Measurements from ENCODE around the gene CARD11. TPM values are rescaled to one million over a fixed set of nuclear protein-coding genes. Genes with fewer than 3 reads are reported as not detected.

The CARD11 gene
- total RNA-seq, 1 donor from 2014 or later: 5.8 TPM

DNA sequence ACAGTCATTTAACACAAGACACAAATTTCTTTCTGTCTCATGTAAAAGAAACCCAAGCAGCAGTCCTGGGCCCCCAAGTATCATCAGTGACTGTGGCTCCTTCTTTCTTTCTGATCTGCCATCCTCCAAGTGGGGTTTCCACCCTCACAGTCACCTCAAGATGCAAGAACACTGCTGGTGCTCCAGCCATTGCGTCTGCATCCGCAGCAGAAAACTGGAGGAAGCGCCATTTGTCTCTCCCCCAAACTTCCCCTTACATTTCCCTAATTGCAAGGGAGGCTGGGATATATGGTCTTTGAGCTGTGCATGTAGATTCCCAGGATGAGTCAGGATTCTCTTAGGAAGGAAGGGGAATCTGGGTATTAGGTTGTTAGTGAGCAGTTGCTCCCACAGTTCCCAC lies 138.6 kb downstream of the CARD11 start:
- Histone ChIP-seq H3K4me3 (no peak overlapping the region), H3K27me3 (peaks cover 4% of the 10 kb centered on the region), H3K27ac (no peak overlapping the region), H3K4me1 (no peaks in the 10 kb centered on the region), H3K9me3 (no peaks in the 10 kb centered on the region), H3K36me3 (no peaks in the 10 kb centered on the region)
- intact Hi-C loops (cut with DNase I): no loop called here
- TF ChIP-seq, protein P1, sequence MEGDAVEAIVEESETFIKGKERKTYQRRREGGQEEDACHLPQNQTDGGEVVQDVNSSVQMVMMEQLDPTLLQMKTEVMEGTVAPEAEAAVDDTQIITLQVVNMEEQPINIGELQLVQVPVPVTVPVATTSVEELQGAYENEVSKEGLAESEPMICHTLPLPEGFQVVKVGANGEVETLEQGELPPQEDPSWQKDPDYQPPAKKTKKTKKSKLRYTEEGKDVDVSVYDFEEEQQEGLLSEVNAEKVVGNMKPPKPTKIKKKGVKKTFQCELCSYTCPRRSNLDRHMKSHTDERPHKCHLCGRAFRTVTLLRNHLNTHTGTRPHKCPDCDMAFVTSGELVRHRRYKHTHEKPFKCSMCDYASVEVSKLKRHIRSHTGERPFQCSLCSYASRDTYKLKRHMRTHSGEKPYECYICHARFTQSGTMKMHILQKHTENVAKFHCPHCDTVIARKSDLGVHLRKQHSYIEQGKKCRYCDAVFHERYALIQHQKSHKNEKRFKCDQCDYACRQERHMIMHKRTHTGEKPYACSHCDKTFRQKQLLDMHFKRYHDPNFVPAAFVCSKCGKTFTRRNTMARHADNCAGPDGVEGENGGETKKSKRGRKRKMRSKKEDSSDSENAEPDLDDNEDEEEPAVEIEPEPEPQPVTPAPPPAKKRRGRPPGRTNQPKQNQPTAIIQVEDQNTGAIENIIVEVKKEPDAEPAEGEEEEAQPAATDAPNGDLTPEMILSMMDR (IDR thresholded peaks at IDR 0.05): no peak
- DNase-seq: no peak
- ATAC-seq: no peak

DNA sequence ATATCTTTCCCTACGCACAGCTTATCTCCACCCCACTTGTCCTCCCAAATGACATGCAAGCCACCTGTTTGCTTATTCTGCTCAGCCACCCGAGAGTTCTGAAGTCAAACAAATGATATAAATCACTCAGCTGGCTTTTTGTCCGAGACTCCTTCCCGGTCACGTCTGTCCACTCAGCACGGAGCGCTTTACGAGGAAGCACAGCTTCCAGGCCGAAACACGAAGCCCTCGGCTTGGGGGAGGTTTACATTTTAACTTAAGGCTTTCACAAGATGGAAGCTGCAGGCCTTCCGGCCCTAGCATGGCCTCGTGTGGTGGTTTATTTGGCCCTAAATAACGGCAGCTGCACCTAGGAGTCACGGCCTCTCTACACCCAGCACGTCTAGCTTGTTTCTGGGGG lies 139.5 kb downstream of the CARD11 start:
- H3K9me3 ChIP-seq: no peaks in the 10 kb centered on the region
- H3K27me3 ChIP-seq: peaks cover 4% of the 10 kb centered on the region
- H3K27ac ChIP-seq: no peak overlapping the region
- no peak for DNase-seq
- ATAC-seq: no peak
- H3K4me1 ChIP-seq: no peaks in the 10 kb centered on the region
- no peaks in the 10 kb centered on the region for H3K36me3 ChIP-seq
- intact Hi-C loops (cut with DNase I): no loop called here
- no peak overlapping the region for H3K4me3 ChIP-seq
- TF ChIP-seq, protein P1 (IDR thresholded peaks at IDR 0.05): no peak

DNA sequence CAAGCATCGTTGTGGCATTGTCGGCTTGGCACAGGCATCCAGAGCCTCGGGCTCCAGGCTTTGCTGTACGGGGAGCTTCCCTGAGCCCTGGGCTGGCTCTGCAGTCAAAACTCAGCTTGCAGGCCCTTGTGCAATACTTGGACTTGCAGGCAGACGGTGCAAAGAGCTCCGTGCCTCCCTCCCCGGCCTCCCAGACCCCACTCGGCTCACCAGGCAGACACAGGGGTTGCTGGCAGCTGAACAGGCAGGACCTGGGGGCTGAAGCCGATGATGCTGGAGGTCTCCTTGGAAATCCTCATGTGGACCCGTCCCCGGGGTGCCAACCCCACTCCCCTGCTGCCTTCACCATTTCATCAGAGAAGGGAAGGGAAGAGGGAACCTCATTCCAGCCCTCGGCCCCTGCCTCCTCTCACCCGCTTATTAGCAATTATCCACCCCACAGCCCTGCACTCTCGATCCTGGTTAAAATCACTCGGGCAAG lies 139.9 kb downstream of the CARD11 start:
- DNase-seq: no peak
- H3K36me3 ChIP-seq: no peaks in the 10 kb centered on the region
- no peaks in the 10 kb centered on the region for H3K9me3 ChIP-seq
- peaks cover 4% of the 10 kb centered on the region for H3K27me3 ChIP-seq
- no peak overlapping the region for H3K27ac ChIP-seq
- no peaks in the 10 kb centered on the region for H3K4me1 ChIP-seq
- ATAC-seq: no peak
- intact Hi-C loops (cut with DNase I): no loop called here
- TF ChIP-seq, protein P1 (IDR thresholded peaks at IDR 0.05): no peak
- no peak overlapping the region for H3K4me3 ChIP-seq

DNA sequence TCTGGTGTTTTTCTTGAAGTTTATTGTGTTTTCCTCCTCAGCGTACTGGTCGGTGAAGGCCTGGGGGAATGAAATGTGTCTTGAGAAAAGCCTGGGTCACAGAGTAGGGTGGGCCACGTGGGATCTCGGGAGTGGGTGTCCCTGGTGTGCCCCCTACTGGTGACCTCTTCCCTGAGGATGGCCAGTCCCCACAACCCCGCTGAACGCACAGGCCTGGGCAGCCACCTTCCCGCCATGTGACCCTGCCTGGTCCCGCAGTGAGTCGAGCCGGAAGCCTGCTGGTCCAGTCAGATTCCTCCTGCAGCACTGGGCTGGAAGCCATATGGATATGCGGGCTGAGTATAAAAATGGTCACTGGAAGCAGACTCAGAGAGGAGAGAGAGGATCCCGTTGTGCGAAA lies 146.6 kb downstream of the CARD11 start:
- Histone ChIP-seq H3K36me3 (no peaks in the 10 kb centered on the region), H3K27ac (no peak overlapping the region), H3K4me3 (no peak overlapping the region), H3K9me3 (no peaks in the 10 kb centered on the region), H3K4me1 (no peaks in the 10 kb centered on the region), H3K27me3 (peaks cover 4% of the 10 kb centered on the region)
- TF ChIP-seq, protein P1 (IDR thresholded peaks at IDR 0.05): no peak
- ATAC-seq: no peak
- intact Hi-C loops (cut with DNase I): no loop called here
- DNase-seq: no peak

DNA sequence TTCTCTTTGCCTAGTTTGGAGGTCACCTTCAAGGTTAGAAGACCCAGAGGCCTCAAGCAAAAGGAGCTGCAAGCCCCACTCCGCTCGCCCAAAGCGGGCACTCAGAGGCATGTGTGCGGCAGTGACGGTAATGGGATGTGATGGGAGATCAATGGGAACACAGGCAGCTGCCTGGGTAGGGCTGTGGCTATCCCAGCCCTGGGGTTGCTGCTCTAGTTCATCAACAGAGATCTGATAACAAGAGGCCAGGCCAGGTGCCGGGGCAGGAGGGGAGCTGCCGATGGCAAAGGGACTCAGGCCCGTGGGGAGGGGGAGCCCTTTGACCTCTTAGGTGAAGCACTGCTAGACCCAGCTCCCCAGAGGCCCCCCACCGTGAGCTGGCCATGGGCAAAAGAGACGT lies 147.5 kb downstream of the CARD11 start:
- no peak overlapping the region for H3K27ac ChIP-seq
- peaks cover 4% of the 10 kb centered on the region for H3K27me3 ChIP-seq
- H3K4me3 ChIP-seq: no peak overlapping the region
- intact Hi-C loops (cut with DNase I): no loop called here
- H3K36me3 ChIP-seq: no peaks in the 10 kb centered on the region
- ATAC-seq: no peak
- H3K4me1 ChIP-seq: no peaks in the 10 kb centered on the region
- no peaks in the 10 kb centered on the region for H3K9me3 ChIP-seq
- TF ChIP-seq, protein P1 (IDR thresholded peaks at IDR 0.05): no peak
- DNase-seq: no peak

Measured in upper lobe of right lung (tissue), 1 donor.